ENCODE data around the gene OAF.
A peak's percentile ranks its signal among the peaks of the same experiment; 100 is the strongest.
"Not testable (repeated sequence)": the region's sequence is repeated elsewhere in the genome, so short reads cannot be mapped to it uniquely, and the experiment has no call there.

Gene OAF

GRCh38 chr11:120244476-120245365, 33.9 kb downstream of the OAF start:
- DNase-seq (ENCODE audit: low read depth), result no peak

- no peak for DNase-seq (ENCODE audit: low read depth)
Measured at GRCh38 chr11:120245434-120245833, 34.6 kb downstream of the OAF start.

- no peak for DNase-seq (ENCODE audit: low read depth)
Measured at GRCh38 chr11:120248551-120249278, 37.9 kb downstream of the OAF start.

GRCh38 chr11:120249279-120250262, 38.7 kb downstream of the OAF start:
- no peak for DNase-seq (ENCODE audit: low read depth)

- DNase-seq (ENCODE audit: low read depth), result not testable (repeated sequence)
Measured at GRCh38 chr11:120253377-120253776, 42.5 kb downstream of the OAF start.

- DNase-seq (ENCODE audit: low read depth), result no peak
Measured at GRCh38 chr11:120254788-120255518, 44.1 kb downstream of the OAF start.

GRCh38 chr11:120255519-120255866, 44.7 kb downstream of the OAF start:
- DNase-seq (ENCODE audit: low read depth), result no peak

- DNase-seq (ENCODE audit: low read depth), result no peak
Measured at GRCh38 chr11:120256178-120256577, 45.3 kb downstream of the OAF start.

- DNase-seq (ENCODE audit: low read depth), result no peak
Measured at GRCh38 chr11:120256779-120257178, 45.9 kb downstream of the OAF start.

GRCh38 chr11:120257346-120257745, 46.5 kb downstream of the OAF start:
- DNase-seq (ENCODE audit: low read depth), result no peak

- no peak for DNase-seq (ENCODE audit: low read depth)
Measured at GRCh38 chr11:120258661-120259060, 47.8 kb downstream of the OAF start.

GRCh38 chr11:120259241-120259640, 48.4 kb downstream of the OAF start:
- DNase-seq (ENCODE audit: low read depth), result no peak

- no peak for DNase-seq (ENCODE audit: low read depth)
Measured at GRCh38 chr11:120259988-120260565, 49.2 kb downstream of the OAF start.

- DNase-seq (ENCODE audit: low read depth), result no peak
Measured at GRCh38 chr11:120260616-120261015, 49.8 kb downstream of the OAF start.

GRCh38 chr11:120261321-120261720, 50.5 kb downstream of the OAF start:
- no peak for DNase-seq (ENCODE audit: low read depth)

GRCh38 chr11:120261931-120262330, 51.1 kb downstream of the OAF start:
- no peak for DNase-seq (ENCODE audit: low read depth)

GRCh38 chr11:120267319-120267718, 56.5 kb downstream of the OAF start:
- DNase-seq (ENCODE audit: low read depth), result no peak

- DNase-seq (ENCODE audit: low read depth), result no peak
Measured at GRCh38 chr11:120268686-120269085, 57.9 kb downstream of the OAF start.

- DNase-seq (ENCODE audit: low read depth), result no peak
Measured at GRCh38 chr11:120270386-120270785, 59.6 kb downstream of the OAF start.

GRCh38 chr11:120271672-120272071, 60.8 kb downstream of the OAF start:
- DNase-seq (ENCODE audit: low read depth), result no peak

GRCh38 chr11:120272303-120272702, 61.5 kb downstream of the OAF start:
- DNase-seq (ENCODE audit: low read depth), result peak; percentile 41
